Measurements from ENCODE around the gene ZFP91. TPM values are rescaled to one million over a fixed set of nuclear protein-coding genes. Genes with fewer than 3 reads are reported as not detected.

The ZFP91 gene
- total and polyA plus RNA-seq, 2 of the 13 experiments (the other 11 are each of a cell fraction or from before 2014, with no cell fraction given): 13.5 to 38.6 TPM

DNA sequence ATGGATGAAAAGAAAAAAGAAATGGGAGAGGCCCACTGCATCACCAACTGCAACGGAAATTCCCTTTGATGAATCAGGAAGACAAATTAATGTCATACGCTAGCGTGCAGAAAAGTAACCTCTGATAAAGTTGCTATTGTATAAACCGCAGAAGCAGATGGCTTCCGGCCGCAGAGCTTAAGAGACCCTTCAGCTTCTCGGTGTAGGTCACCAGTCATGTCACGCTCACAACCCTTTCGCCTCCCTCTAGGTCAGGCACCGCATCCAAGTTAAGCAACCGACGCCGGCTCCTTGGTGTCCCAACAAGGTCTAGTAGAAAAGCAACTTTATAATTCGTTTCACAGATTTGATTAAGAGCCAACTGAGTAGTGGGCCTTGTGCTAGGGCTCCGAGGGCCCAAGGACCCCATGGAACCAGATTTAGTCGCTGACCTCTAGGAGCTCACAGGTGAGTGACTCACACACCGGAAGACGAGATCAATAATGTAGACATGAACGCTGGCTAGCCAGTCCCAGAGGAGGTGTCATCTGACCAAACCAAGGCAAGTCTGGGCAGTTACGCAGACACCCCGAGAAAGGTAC lies 1.2 kb upstream of the ZFP91 start (continued):
- TF ChIP-seq, protein P1, sequence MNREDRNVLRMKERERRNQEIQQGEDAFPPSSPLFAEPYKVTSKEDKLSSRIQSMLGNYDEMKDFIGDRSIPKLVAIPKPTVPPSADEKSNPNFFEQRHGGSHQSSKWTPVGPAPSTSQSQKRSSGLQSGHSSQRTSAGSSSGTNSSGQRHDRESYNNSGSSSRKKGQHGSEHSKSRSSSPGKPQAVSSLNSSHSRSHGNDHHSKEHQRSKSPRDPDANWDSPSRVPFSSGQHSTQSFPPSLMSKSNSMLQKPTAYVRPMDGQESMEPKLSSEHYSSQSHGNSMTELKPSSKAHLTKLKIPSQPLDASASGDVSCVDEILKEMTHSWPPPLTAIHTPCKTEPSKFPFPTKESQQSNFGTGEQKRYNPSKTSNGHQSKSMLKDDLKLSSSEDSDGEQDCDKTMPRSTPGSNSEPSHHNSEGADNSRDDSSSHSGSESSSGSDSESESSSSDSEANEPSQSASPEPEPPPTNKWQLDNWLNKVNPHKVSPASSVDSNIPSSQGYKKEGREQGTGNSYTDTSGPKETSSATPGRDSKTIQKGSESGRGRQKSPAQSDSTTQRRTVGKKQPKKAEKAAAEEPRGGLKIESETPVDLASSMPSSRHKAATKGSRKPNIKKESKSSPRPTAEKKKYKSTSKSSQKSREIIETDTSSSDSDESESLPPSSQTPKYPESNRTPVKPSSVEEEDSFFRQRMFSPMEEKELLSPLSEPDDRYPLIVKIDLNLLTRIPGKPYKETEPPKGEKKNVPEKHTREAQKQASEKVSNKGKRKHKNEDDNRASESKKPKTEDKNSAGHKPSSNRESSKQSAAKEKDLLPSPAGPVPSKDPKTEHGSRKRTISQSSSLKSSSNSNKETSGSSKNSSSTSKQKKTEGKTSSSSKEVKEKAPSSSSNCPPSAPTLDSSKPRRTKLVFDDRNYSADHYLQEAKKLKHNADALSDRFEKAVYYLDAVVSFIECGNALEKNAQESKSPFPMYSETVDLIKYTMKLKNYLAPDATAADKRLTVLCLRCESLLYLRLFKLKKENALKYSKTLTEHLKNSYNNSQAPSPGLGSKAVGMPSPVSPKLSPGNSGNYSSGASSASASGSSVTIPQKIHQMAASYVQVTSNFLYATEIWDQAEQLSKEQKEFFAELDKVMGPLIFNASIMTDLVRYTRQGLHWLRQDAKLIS (CRISPR knock-in tag; IDR thresholded peaks at IDR 0.05): no peak
- TF ChIP-seq, protein P2, sequence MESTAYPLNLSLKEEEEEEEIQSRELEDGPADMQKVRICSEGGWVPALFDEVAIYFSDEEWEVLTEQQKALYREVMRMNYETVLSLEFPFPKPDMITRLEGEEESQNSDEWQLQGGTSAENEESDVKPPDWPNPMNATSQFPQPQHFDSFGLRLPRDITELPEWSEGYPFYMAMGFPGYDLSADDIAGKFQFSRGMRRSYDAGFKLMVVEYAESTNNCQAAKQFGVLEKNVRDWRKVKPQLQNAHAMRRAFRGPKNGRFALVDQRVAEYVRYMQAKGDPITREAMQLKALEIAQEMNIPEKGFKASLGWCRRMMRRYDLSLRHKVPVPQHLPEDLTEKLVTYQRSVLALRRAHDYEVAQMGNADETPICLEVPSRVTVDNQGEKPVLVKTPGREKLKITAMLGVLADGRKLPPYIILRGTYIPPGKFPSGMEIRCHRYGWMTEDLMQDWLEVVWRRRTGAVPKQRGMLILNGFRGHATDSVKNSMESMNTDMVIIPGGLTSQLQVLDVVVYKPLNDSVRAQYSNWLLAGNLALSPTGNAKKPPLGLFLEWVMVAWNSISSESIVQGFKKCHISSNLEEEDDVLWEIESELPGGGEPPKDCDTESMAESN (CRISPR knock-in tag; conservative IDR thresholded peaks at IDR 0.05): no peak; the same call in 1 of the 2 replicates
- TF ChIP-seq, protein P3, sequence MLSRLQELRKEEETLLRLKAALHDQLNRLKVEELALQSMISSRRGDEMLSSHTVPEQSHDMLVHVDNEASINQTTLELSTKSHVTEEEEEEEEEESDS (CRISPR knock-in tag; IDR thresholded peaks at IDR 0.05; ENCODE audit: borderline replicate concordance): no peak
- peak; percentile 6; the same call in 1 of the 2 replicates for TF ChIP-seq MEF2D (CRISPR knock-in tag; IDR thresholded peaks at IDR 0.05)
- TF ChIP-seq, protein P4, sequence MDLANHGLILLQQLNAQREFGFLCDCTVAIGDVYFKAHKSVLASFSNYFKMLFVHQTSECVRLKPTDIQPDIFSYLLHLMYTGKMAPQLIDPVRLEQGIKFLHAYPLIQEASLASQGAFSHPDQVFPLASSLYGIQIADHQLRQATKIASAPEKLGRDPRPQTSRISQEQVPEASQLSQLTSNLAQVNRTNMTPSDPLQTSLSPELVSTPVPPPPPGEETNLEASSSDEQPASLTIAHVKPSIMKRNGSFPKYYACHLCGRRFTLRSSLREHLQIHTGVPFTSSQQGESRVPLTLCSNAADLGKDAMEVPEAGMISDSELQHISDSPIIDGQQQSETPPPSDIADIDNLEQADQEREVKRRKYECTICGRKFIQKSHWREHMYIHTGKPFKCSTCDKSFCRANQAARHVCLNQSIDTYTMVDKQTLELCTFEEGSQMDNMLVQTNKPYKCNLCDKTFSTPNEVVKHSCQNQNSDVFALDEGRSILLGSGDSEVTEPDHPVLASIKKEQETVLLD (CRISPR knock-in tag; IDR thresholded peaks at IDR 0.05; ENCODE audit: low read depth): no peak
- TF ChIP-seq ZSCAN29 (CRISPR knock-in tag; conservative IDR thresholded peaks at IDR 0.05): no peak
- 0 out of 2 replicates have a peak, but pooled peaks have one; percentile 38 for TF ChIP-seq HDAC2 (CRISPR knock-in tag; IDR thresholded peaks at IDR 0.05)
- no peak for TF ChIP-seq GLI4 (CRISPR knock-in tag; IDR thresholded peaks at IDR 0.05; ENCODE audit: borderline replicate concordance)
- no peak for TF ChIP-seq ZNF709 (CRISPR knock-in tag; IDR thresholded peaks at IDR 0.05)
- TF ChIP-seq CCDC6 (CRISPR knock-in tag; IDR thresholded peaks at IDR 0.05): 0 out of 2 replicates have a peak, but pooled peaks have one; percentile 7
- TF ChIP-seq, protein P5, sequence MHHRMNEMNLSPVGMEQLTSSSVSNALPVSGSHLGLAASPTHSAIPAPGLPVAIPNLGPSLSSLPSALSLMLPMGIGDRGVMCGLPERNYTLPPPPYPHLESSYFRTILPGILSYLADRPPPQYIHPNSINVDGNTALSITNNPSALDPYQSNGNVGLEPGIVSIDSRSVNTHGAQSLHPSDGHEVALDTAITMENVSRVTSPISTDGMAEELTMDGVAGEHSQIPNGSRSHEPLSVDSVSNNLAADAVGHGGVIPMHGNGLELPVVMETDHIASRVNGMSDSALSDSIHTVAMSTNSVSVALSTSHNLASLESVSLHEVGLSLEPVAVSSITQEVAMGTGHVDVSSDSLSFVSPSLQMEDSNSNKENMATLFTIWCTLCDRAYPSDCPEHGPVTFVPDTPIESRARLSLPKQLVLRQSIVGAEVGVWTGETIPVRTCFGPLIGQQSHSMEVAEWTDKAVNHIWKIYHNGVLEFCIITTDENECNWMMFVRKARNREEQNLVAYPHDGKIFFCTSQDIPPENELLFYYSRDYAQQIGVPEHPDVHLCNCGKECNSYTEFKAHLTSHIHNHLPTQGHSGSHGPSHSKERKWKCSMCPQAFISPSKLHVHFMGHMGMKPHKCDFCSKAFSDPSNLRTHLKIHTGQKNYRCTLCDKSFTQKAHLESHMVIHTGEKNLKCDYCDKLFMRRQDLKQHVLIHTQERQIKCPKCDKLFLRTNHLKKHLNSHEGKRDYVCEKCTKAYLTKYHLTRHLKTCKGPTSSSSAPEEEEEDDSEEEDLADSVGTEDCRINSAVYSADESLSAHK (CRISPR knock-in tag; IDR thresholded peaks at IDR 0.05; ENCODE audit: borderline replicate concordance): no peak
- TF ChIP-seq, protein P6, sequence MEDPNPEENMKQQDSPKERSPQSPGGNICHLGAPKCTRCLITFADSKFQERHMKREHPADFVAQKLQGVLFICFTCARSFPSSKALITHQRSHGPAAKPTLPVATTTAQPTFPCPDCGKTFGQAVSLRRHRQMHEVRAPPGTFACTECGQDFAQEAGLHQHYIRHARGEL (CRISPR knock-in tag; IDR thresholded peaks at IDR 0.05): no peak
- TF ChIP-seq FOXO1 (CRISPR knock-in tag; IDR thresholded peaks at IDR 0.05): no peak
- TF ChIP-seq, protein P7, sequence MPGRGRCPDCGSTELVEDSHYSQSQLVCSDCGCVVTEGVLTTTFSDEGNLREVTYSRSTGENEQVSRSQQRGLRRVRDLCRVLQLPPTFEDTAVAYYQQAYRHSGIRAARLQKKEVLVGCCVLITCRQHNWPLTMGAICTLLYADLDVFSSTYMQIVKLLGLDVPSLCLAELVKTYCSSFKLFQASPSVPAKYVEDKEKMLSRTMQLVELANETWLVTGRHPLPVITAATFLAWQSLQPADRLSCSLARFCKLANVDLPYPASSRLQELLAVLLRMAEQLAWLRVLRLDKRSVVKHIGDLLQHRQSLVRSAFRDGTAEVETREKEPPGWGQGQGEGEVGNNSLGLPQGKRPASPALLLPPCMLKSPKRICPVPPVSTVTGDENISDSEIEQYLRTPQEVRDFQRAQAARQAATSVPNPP (CRISPR knock-in tag; IDR thresholded peaks at IDR 0.05): 0 out of 2 replicates have a peak, but pooled peaks have one; percentile 18
- TF ChIP-seq, protein P8, sequence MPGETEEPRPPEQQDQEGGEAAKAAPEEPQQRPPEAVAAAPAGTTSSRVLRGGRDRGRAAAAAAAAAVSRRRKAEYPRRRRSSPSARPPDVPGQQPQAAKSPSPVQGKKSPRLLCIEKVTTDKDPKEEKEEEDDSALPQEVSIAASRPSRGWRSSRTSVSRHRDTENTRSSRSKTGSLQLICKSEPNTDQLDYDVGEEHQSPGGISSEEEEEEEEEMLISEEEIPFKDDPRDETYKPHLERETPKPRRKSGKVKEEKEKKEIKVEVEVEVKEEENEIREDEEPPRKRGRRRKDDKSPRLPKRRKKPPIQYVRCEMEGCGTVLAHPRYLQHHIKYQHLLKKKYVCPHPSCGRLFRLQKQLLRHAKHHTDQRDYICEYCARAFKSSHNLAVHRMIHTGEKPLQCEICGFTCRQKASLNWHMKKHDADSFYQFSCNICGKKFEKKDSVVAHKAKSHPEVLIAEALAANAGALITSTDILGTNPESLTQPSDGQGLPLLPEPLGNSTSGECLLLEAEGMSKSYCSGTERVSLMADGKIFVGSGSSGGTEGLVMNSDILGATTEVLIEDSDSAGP (CRISPR knock-in tag; IDR thresholded peaks at IDR 0.05; ENCODE audit: borderline replicate concordance): no peak
